ENCODE results near the gene PMM1. TPM values are rescaled to one million over a fixed set of nuclear protein-coding genes. Genes with fewer than 3 reads are reported as not detected.

PMM1 gene
- total RNA-seq, 4 donors from 2014 or later, result 38.6 to 182 (median 81.7) TPM

GRCh38 chr22:41557401-41558240, 32.0 kb downstream of the PMM1 start:
- no peak for TF ChIP-seq CTCF (IDR thresholded peaks at IDR 0.05; ENCODE audit: low read depth)

- TF ChIP-seq CTCF (IDR thresholded peaks at IDR 0.05; ENCODE audit: low read depth), result no peak
These were observed 33.1 kb downstream of the PMM1 start for GRCh38 chr22:41556561-41556960.

GRCh38 chr22:41555325-41555982, 34.2 kb downstream of the PMM1 start:
- no peak for TF ChIP-seq CTCF (IDR thresholded peaks at IDR 0.05; ENCODE audit: low read depth)

- TF ChIP-seq CTCF (IDR thresholded peaks at IDR 0.05; ENCODE audit: low read depth), result no peak
These were observed 37.6 kb downstream of the PMM1 start for GRCh38 chr22:41551877-41552582.

DNA sequence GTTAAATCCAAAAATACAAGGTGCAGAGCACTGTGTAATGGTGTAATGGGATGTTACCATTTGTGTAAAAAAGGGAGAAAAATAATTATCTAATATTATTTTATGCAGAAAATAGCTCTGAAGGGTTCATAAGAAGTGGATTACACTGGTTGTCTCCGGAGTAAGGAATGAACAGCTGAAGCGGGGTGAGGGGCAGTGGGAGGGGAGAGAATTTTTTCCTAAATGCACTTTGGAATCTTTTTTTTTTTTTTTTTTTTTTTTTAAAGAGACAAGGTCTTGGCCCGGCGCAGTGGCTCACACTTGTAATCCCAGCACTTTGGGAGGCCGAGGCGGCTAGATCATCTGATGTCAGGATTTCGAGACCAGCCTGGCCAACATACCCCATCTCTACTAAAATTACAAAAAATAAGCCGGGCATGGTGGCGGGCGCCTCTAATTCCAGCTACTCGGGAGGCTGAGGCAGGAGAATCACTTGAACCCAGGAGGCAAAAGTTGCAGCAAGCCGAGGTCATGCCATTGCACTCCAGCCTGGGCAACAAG, 38.6 kb downstream of the PMM1 start:
- TF ChIP-seq CTCF (IDR thresholded peaks at IDR 0.05; ENCODE audit: low read depth), result no peak

GRCh38 chr22:41548830-41549211, 40.8 kb downstream of the PMM1 start:
- no peak for TF ChIP-seq CTCF (IDR thresholded peaks at IDR 0.05; ENCODE audit: low read depth)
